CD4-positive, CD25-positive, alpha-beta regulatory T cell (primary cell): ENCODE data around the gene PTPRN2. TPM values are rescaled to one million over a fixed set of nuclear protein-coding genes. Genes with fewer than 3 reads are reported as not detected.

ENCODE experiments used
- ATAC-seq, 2 donors: fragments of 150-1000 bp; cut with Tn5 transposase; one replicate each; pipeline ENCODE4 v1.10.0; 2021; ENCODE audit warnings: low read depth in 2 of 2, moderate number of reproducible peaks in 2 of 2, moderate library complexity in 1 of 2
- DNase-seq, 3 donors: peaks; one replicate each; pipeline versions ENCODE4 v3.0.0 to v3.0.0-alpha.2; 2012 to 2022; ENCODE audit warnings: mixed read lengths in 1 of 3
- H3K27ac ChIP-seq: one replicate; pipeline ENCODE4 v1.7.0; 2013; ENCODE audit warnings: mild to moderate bottlenecking, low read length; ENCODE audit not compliant: insufficient read depth, poor library complexity, severe bottlenecking
- H3K27me3 ChIP-seq: one replicate; pipeline ENCODE4 v1.7.0; 2013; ENCODE audit warnings: low read length; ENCODE audit not compliant: control insufficient read depth, insufficient read depth
- H3K36me3 ChIP-seq: one replicate; pipeline ENCODE4 v1.7.0; 2013; ENCODE audit warnings: mild to moderate bottlenecking, low read length, moderate library complexity; ENCODE audit not compliant: control insufficient read depth, insufficient read depth
- H3K4me1 ChIP-seq: 2 replicates; pipeline ENCODE4 v1.7.0; 2013; ENCODE audit warnings: mild to moderate bottlenecking, low read length; ENCODE audit not compliant: insufficient read depth, control insufficient read depth, poor library complexity, severe bottlenecking
- H3K4me3 ChIP-seq: one replicate; pipeline ENCODE4 v1.7.0; 2013; ENCODE audit warnings: low read depth, mild to moderate bottlenecking, low read length, moderate library complexity
- H3K9me3 ChIP-seq, 2 experiments: 1 replicate in 1 of 2; 2 replicates in 1 of 2; pipeline ENCODE4 v1.7.0; 2013; ENCODE audit warnings: low read length in 2 of 2, mild to moderate bottlenecking in 1 of 2, moderate library complexity in 1 of 2; ENCODE audit not compliant: control insufficient read depth in 2 of 2
- H3K27ac Mint-ChIP-seq, 3 donors: one replicate each; pipeline ENCODE4 v1.8.0; 2020 to 2022; ENCODE audit warnings: mild to moderate bottlenecking in 3 of 3, mixed read lengths in 3 of 3, moderate library complexity in 2 of 3
- H3K27me3 Mint-ChIP-seq: one replicate; pipeline ENCODE4 v1.8.0; 2022; ENCODE audit warnings: mild to moderate bottlenecking, mixed read lengths
- H3K36me3 Mint-ChIP-seq: one replicate; pipeline ENCODE4 v1.8.0; 2020; ENCODE audit warnings: mixed read lengths
- H3K4me1 Mint-ChIP-seq, 4 donors: one replicate each; pipeline ENCODE4 v1.8.0; 2020 to 2022; ENCODE audit warnings: mixed read lengths in 4 of 4, mild to moderate bottlenecking in 1 of 4
- H3K4me3 Mint-ChIP-seq, 4 donors: one replicate each; pipeline ENCODE4 v1.8.0; 2020 to 2022; ENCODE audit warnings: mild to moderate bottlenecking in 4 of 4, mixed read lengths in 4 of 4, moderate library complexity in 3 of 4
- H3K9me3 Mint-ChIP-seq, 7 donors: one replicate each; pipeline ENCODE4 v1.8.0; 2020 to 2022; ENCODE audit warnings: mixed read lengths in 7 of 7, mild to moderate bottlenecking in 3 of 7, moderate library complexity in 2 of 7
- polyA plus RNA-seq, 4 donors: library from polyadenylated mRNA; unstranded; fragments of 300-500 nt; fragmentation: Illumina TruSeq; gene quantifications; one replicate each; pipeline ENCODE4 v1.2.3, GENCODE V29; 2021
- total RNA-seq: library from RNA; stranded (reverse); gene quantifications from one replicate; pipeline ENCODE4 v1.2.3, GENCODE V29; 2022

The PTPRN2 gene
- total and polyA plus RNA-seq, 5 donors from 2014 or later = 1.6 to 4.7 (median 2.7) TPM

DNA sequence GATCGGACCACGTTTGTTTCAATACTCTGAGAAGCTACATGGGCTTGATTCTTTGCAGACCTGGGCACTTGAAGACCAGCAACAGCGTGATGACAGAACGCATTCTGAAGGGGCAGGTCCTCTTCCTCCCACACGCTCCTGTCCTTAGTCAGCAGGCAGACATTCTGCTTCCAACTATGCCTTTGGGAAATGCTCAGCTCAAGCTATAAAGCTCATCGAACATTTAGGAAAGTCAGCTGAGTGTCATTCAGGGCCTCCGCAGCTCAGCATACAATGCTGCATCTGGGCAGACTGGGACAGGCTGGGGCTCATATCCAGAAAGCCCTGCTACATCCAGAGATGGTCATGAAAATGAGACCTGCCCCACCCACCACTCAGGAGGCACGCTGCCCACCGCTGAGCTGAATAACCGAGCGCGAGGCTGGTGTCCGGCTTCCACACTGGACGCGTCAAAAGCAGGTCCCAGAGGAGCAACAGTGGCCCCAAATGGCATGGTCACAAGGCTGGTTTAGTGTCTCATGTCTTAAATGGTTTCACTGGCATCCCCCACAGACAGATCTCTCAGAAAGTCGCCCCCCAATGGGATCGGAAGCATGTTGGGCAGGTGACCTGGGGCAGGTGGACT, 976.8 kb downstream of the PTPRN2 start:
- H3K4me3 Mint-ChIP-seq = peak overlapping the region; percentile 70 to 87 (median 76)
- H3K36me3 Mint-ChIP-seq = no peaks in the 10 kb centered on the region
- H3K36me3 ChIP-seq = no peaks in the 10 kb centered on the region
- H3K9me3 ChIP-seq = no peaks in the 10 kb centered on the region
- ATAC-seq (no peak), DNase-seq (no peak)
- H3K4me1 Mint-ChIP-seq = peaks cover 0 to 33% (median 14%) of the 10 kb centered on the region in 4 donors
- H3K9me3 Mint-ChIP-seq = peaks cover 0 to 2% (median 0%) of the 10 kb centered on the region in 7 donors
- peak overlapping the region in 1 of 3 donors; percentile 67 for H3K27ac Mint-ChIP-seq
- H3K27me3 ChIP-seq = no peaks in the 10 kb centered on the region
- no peak overlapping the region for H3K27ac ChIP-seq
- no peaks in the 10 kb centered on the region for H3K27me3 Mint-ChIP-seq
- H3K4me1 ChIP-seq = peaks cover 19% of the 10 kb centered on the region
- no peak overlapping the region for H3K4me3 ChIP-seq

GRCh38 chr7:157609932-157610640, 977.5 kb downstream of the PTPRN2 start:
- ATAC-seq (no peak), DNase-seq (no peak)
- no peak overlapping the region for H3K27ac Mint-ChIP-seq
- peaks cover 0 to 27% (median 11%) of the 10 kb centered on the region in 4 donors for H3K4me1 Mint-ChIP-seq
- H3K4me1 ChIP-seq = peaks cover 19% of the 10 kb centered on the region
- H3K4me3 ChIP-seq = no peak overlapping the region
- H3K27ac ChIP-seq = no peak overlapping the region
- H3K9me3 Mint-ChIP-seq = peaks cover 0 to 2% (median 0%) of the 10 kb centered on the region in 7 donors
- no peaks in the 10 kb centered on the region for H3K27me3 ChIP-seq
- H3K36me3 Mint-ChIP-seq = no peaks in the 10 kb centered on the region
- H3K36me3 ChIP-seq = no peaks in the 10 kb centered on the region
- no peaks in the 10 kb centered on the region for H3K9me3 ChIP-seq
- no peaks in the 10 kb centered on the region for H3K27me3 Mint-ChIP-seq
- peak overlapping the region in 1 of 4 donors; percentile 77 for H3K4me3 Mint-ChIP-seq

- ATAC-seq = no peak
- Mint-ChIP-seq H3K4me1 (peaks cover 0 to 22% (median 9%) of the 10 kb centered on the region in 4 donors), H3K4me3 (peak overlapping the region in 2 of 4 donors; percentile 43 to 77)
Observed at GRCh38 chr7:157609516-157609915, 978.1 kb downstream of the PTPRN2 start.

GRCh38 chr7:157607218-157607617, 980.4 kb downstream of the PTPRN2 start:
- Histone ChIP-seq H3K36me3 (no peaks in the 10 kb centered on the region), H3K9me3 (no peaks in the 10 kb centered on the region), H3K27ac (no peak overlapping the region), H3K4me3 (no peak overlapping the region), H3K4me1 (peaks cover 2% of the 10 kb centered on the region), H3K27me3 (no peaks in the 10 kb centered on the region)
- ATAC-seq (no peak), DNase-seq (no peak)
- Mint-ChIP-seq H3K4me3 (no peak overlapping the region), H3K27ac (no peak overlapping the region), H3K9me3 (peaks cover 0 to 2% (median 0%) of the 10 kb centered on the region in 7 donors), H3K4me1 (peaks cover 0 to 12% (median 4%) of the 10 kb centered on the region in 4 donors), H3K36me3 (no peaks in the 10 kb centered on the region), H3K27me3 (peaks cover 4% of the 10 kb centered on the region)

More at GRCh38 chr7:157609516-157609915, 978.1 kb downstream of the PTPRN2 start:
- Mint-ChIP-seq H3K27me3 (peaks cover 2% of the 10 kb centered on the region), H3K36me3 (no peaks in the 10 kb centered on the region), H3K27ac (peak overlapping the region in 1 of 3 donors; percentile 65), H3K9me3 (peaks cover 0 to 2% (median 0%) of the 10 kb centered on the region in 7 donors)
- Histone ChIP-seq H3K27ac (no peak overlapping the region), H3K4me1 (peaks cover 19% of the 10 kb centered on the region), H3K4me3 (no peak overlapping the region), H3K9me3 (no peaks in the 10 kb centered on the region), H3K27me3 (no peaks in the 10 kb centered on the region), H3K36me3 (no peaks in the 10 kb centered on the region)
- no peak for DNase-seq

DNA sequence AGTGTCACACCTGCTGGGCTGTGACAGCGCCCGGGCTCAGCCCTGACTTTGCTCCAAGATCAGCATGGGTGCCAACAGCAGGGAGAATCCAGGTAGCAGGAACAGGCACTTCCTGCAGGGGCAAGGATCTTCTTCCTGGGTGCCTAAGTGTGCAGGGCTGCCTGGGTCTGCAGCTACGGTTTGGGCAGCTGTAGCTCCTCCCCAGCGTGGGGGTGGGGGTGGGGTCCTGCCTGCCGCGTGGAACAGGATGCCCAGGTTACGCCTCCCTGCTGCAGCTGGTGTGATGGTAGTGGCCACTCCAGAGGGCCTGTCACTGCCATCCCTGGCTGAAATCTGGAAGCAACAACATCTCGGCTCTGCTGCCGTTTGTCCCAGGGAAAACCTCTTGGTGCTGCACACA, 981.5 kb downstream of the PTPRN2 start:
- no peak overlapping the region for H3K27ac Mint-ChIP-seq
- H3K27me3 Mint-ChIP-seq = peaks cover 4% of the 10 kb centered on the region
- Histone ChIP-seq H3K4me3 (no peak overlapping the region), H3K27me3 (no peaks in the 10 kb centered on the region), H3K27ac (no peak overlapping the region), H3K4me1 (no peaks in the 10 kb centered on the region), H3K9me3 (no peaks in the 10 kb centered on the region), H3K36me3 (no peaks in the 10 kb centered on the region)
- DNase-seq (no peak), ATAC-seq (no peak)
- H3K36me3 Mint-ChIP-seq = no peaks in the 10 kb centered on the region
- peaks cover 0 to 2% (median 0%) of the 10 kb centered on the region in 7 donors for H3K9me3 Mint-ChIP-seq
- peaks cover 0 to 7% (median under 1%) of the 10 kb centered on the region in 4 donors for H3K4me1 Mint-ChIP-seq
- H3K4me3 Mint-ChIP-seq = no peak overlapping the region

DNA sequence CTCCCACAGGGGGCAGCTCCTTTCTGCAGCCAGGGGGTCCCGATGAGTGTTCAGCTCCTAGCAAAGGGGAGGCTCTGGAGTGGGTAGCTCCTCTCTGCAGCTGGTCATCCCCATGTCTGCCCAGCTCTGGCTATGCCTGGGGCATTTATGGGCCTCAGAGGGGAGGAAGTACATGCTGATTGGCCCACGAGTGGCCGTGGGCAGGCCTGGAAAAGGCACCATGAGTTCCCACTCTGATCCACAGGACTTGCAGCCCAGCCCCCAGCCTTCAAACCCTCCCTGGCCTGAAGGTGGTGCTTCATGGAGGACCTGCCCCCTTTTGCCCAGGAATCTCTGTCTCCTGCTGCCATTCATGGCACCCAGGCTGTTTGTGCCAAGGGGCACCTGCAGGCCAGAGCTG, 982.0 kb downstream of the PTPRN2 start:
- no peaks in the 10 kb centered on the region for H3K36me3 Mint-ChIP-seq
- Histone ChIP-seq H3K4me3 (no peak overlapping the region), H3K9me3 (no peaks in the 10 kb centered on the region), H3K27me3 (no peaks in the 10 kb centered on the region), H3K27ac (no peak overlapping the region), H3K4me1 (no peaks in the 10 kb centered on the region), H3K36me3 (no peaks in the 10 kb centered on the region)
- DNase-seq = no peak
- peaks cover 0 to 2% (median 0%) of the 10 kb centered on the region in 7 donors for H3K9me3 Mint-ChIP-seq
- peaks cover 4% of the 10 kb centered on the region for H3K27me3 Mint-ChIP-seq
- no peak overlapping the region for H3K27ac Mint-ChIP-seq
- no peak overlapping the region for H3K4me3 Mint-ChIP-seq
- no peak for ATAC-seq
- peaks cover 0 to 5% (median 0%) of the 10 kb centered on the region in 4 donors for H3K4me1 Mint-ChIP-seq

- Mint-ChIP-seq H3K4me3 (no peak overlapping the region), H3K4me1 (peaks cover 0 to 5% (median 0%) of the 10 kb centered on the region in 4 donors), H3K27me3 (peaks cover 9% of the 10 kb centered on the region), H3K36me3 (no peaks in the 10 kb centered on the region), H3K27ac (no peak overlapping the region), H3K9me3 (peaks cover 0 to 2% (median 0%) of the 10 kb centered on the region in 7 donors)
- no peaks in the 10 kb centered on the region for H3K9me3 ChIP-seq
- no peaks in the 10 kb centered on the region for H3K36me3 ChIP-seq
- no peak overlapping the region for H3K27ac ChIP-seq
- no peak overlapping the region for H3K4me3 ChIP-seq
- H3K4me1 ChIP-seq = no peaks in the 10 kb centered on the region
- DNase-seq = no peak
- no peak for ATAC-seq
- no peaks in the 10 kb centered on the region for H3K27me3 ChIP-seq
Observed at GRCh38 chr7:157604661-157605381, 982.8 kb downstream of the PTPRN2 start.
